Loucy (cell line): Measurements from ENCODE around the gene SORD.

Experiments
- CTCF ChIP-seq: fragments of 200-600 bp; sonication (generic); conservative IDR thresholded peaks from 2 replicates; pipeline ENCODE4 v1.5.1; 2014; ENCODE audit warnings: mild to moderate bottlenecking, antibody characterized with exemption, low read length
- EZH2phosphoT487 ChIP-seq: fragments of 200-600 bp; IDR thresholded peaks from 2 replicates; pipeline ENCODE4 v1.6.1; 2018; ENCODE audit warnings: antibody characterized with exemption, mild to moderate bottlenecking, moderate library complexity, borderline replicate concordance

- TF ChIP-seq CTCF: no peak
- TF ChIP-seq EZH2phosphoT487: no peak
These were observed 88.6 kb downstream of the SORD start for GRCh38 chr15:45111390-45112142.
